T-helper 22 cell (primary cell): ENCODE results near the gene ZNF598.

Experiments used
- DNase-seq: peaks from one replicate; pipeline ENCODE4 v3.0.0-alpha.2; 2020; ENCODE audit warnings: low read depth

The ZNF598 gene

DNA sequence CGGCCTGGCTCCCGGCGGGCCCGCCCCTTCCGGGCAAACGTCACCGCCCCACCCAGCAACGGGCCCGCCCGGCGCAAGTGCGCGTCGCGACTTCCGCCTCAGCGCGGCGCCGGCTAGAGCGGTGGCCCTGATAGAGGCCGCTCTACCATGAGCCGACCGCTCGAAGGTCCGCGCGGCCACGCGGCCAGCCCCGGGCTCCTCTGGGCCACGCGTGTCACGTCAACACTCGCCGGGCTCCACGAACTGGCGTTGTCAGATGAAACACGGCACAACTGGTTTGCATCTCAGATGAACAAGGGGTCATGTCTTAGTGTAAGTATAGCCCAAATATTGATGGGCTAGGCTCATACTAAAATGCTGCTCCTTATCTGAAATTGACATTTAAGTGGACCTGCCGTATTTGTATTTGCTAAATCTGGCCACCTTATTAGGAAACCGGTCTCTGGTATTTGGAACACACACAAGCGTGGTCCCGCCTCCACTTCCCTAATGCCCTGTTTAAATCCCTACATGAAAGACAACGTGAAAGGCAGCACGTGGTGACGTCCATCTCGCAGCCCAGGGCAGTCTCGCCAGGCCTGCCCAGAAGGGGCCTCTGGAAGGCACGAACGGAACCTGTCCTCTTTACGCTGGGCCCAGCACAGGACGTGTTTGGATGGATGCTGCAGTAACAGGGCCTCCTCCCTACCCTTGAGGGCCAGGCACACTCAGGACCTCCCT is at the start of gene ZNF598:
TSS of gene ZNF598 (minus strand) at position 31 of the 720 bp plus-strand sequence.
- DNase-seq, result peak; percentile 63

DNA sequence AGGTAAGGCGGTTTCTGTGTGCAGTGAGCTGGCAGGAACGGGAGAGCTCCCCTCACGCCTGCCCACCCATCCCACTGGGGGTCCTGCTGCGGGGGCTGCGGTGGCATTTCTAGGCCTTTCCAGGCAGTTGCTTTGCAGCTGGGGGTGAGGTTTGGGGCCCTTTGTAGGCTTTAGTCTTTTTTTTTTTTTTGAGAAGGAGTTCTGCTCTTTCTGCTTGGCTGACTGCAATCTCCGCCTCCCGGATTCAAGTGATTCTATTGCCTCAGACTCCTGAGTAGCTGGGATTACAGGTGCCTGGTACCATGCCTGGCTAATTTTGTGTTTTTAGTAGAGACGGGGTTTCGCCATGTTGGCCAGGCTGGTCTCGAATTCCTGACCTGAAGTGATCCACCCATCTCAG is 49.3 kb upstream of the ZNF598 start:
- DNase-seq, result no peak

DNA sequence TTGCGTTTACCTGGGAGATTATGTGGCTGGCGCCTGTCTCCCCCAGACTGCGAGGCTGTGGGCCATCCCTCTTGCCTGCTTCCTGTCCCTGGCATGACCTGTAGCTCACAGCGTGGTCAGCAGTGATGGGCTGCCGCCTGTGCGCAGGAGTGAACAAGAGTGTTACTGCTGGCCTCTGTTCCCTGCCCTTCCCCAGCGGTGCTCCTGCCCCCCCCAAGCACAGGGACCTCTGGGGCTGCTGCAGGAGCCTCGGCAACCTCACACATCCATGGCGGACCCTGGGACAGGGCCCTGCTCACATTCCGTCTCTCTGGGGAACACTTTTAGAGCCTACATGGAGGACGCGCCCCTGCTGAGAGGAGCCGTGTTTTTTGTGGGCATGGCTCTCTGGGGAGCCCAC is 48.8 kb upstream of the ZNF598 start:
- no peak for DNase-seq

DNA sequence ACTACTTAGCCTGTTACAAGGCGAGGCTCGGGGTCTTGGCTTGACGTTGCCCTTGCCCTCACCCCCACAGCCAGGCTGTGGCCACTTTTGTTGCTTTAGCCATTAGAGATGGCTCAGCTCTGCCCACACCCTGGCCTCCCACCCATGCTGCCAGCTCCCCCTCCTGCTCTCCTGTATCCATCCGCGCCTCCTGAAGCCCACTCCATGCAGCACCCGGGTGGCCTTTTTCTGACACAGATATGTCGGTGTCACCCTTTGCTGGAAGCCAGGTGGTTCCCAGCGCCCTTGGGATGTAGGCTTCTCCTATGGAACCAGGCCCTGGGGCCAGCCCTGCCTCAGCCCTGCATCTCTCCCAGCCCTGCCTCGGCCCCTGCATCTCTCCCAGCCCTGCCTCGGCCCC is 47.8 kb upstream of the ZNF598 start:
- DNase-seq, result no peak

DNA sequence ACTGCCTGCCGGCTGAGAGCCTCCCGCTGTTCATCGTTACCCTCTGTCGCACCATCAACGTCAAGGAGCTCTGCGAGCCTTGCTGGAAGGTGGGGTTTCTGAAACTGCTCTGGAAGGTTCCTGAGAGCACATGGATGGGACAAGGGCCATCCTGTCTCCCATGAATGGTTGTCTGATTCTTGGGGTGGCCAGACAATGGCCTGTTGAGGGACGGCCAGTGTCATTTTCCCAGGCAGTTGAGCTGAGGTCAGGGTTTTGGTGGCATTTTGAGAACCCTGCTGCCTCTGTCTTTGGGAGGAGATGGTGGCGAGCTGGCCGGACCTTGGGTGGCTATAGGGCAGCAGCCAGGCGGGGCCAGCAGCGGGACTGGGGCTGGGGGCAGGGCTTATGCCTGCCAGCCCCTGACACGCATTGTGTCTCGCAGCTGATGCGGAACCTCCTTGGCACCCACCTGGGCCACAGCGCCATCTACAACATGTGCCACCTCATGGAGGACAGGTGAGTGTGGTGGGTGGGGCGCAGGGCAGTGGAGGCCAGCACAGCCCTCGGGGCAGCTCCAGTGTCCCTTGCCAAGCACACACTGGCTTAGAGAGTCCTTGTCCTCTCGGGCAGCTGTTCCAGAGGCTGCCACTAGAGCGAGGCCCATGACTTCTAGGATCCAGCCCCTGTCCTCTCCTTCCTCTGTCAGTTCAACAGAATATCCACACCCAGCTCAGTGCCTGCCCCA is 47.2 kb upstream of the ZNF598 start:
- no peak for DNase-seq

DNA sequence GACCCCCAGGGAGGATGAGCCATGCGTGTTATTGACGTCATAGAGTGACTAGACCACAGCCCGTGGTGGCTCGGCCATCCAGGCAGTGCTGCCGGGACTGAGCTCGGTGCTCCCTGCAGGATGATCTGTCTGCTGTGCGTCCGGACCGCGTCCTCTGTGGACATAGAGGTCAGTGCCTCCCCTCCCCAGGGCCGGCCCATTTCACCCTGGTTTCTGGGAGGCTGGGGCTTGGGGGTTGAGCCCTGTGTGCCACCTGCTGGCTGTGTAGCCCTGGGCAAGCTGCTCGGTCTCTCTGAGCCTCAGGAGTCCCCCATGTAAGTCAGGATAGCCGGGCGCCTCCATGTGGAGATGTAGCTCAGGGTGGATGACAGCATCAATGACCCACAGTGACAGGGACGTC is 46.5 kb upstream of the ZNF598 start:
- DNase-seq, result no peak

DNA sequence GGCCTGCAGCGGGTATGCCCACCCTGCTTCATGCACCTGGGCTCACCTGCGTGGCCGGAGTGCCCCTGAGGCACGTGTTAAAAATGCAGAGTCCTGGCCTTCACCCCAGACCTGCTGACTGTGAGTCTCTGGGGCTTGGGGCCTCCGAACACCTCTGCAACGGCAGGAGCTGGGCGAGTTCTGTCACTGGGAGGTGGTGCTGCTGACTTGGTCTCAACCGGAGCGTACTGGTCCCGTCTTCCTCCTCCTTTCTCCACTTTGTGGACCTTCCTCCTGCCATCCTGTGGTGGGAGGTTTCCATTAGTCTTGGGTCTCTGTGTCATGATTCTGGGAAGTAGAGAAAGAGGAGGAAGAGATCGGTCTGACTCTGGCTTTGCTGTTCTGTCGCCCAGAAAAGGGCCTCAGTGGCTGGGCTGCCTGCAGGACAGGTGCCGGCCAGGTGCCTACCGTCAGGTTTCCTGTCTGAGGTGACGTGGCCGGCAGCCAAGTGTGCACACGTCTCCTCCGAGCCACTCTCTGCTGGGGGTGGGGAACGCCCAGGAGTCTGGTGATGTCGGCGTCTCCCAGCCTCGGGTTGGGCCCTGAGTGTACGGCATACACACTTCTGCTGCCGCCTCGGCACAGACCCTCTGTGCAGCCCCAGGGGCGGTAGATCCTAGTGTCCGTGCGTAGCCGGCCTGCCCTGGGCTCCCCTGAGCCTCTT is 45.1 kb upstream of the ZNF598 start:
- DNase-seq, result no peak

DNA sequence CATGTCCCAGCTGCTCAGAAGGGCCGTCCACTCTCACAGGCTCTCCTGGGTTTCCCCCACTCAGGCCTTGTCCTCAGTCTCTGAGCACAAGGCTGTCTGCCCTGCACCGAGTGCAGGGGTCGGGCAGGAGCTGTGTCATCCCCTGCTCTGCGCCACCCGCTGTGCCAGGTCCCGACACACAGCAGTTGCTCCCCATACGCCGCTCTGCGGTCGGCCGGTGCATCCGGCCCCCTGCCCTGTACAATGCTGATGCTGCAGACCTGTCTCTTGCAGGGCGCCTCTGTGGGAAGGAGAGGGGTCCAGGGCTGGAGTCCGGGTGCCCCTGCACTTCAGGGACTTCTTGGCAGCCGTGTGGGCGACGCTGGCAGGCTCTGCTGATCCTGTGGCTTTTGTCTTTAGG is 44.3 kb upstream of the ZNF598 start:
- no peak for DNase-seq

DNA sequence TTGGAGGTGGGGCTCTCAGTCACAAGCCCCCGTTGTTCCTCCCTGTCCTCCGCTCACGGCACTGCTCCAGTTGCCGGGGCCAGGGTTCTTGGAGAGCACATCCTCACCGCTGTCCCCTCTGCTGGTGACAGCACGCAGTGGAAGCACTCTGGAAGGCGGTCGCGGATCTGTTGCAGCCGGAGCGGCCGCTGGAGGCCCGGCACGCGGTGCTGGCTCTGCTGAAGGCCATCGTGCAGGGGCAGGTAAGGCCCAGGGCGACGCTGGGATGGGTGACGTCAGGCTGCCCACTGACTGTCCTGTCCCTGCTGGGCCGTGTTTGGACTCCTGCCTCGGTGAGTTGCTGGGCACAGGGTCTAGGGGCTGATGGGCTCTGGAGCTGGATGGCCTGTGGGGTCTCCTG is 43.6 kb upstream of the ZNF598 start:
- no peak for DNase-seq

DNA sequence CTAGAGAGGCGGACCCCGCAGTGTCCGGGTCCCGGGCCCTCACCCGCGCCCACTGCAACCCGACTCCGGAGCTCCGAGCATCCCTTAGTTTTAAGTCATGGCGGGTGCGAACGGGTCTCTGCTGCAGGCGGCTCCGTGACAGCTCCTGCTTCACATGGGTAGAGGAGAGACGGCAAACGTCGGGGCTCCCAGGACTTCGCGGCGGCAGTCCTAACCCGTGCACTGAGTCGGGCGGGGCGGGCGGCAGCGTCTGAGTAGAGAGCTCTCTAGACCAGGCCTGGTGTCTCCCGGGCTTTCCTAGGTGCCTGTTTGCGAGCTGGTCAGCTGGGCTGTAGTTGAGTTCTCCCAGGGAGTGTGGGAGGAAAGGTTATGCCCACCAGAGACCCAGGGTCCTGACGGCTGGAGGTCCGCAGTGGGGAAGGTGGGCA is 38.5 kb upstream of the ZNF598 start:
- DNase-seq, result no peak

DNA sequence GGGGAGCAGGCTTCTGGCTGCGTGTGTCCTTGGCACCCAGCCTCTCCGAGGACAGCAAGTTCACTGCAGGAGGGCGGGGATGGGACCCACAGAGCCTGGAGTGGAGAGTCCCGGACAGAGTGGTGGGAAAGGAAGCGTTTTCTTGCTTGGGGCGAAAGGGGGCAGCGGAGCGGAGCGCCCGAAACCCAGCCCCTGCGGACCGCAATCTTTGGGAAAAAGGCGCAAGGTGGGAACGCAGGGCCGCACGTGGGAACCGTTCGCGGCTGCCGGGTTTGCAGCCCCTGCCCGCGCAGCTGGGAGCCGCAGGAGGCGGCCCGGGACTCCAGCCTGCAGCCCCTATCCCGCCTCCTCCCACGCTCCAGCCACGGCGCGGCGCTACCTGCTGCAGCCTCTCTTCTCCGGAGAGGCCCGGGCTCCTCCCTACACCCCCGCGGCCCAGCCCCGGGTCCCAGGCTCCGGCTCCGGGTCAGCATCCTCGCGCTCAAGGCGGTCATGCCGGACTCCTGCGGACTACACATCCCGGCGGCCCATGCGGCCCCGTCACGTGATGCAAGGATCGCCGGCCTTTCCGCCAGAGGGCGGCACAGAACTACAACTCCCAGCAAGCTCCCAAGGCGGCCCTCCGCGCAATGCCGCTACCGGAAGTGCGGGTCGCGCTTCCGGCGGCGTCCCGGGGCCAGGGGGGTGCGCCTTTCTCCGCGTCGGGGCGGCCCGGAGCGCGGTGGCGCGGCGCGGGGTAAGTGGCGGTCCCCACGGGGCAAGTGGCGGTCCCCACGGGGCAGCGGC is 37.9 kb upstream of the ZNF598 start, which contains the start of the genes NTHL1 and TSC2:
TSS of gene NTHL1 (minus strand) at position 505 of the 786 bp plus-strand sequence. CDS start at position 494, 11 bp downstream.
TSS of gene TSC2 (plus strand) at position 656 of the 786 bp plus-strand sequence. CDS start 631 bp downstream, outside the sequence.
- DNase-seq, result peak; percentile 88

DNA sequence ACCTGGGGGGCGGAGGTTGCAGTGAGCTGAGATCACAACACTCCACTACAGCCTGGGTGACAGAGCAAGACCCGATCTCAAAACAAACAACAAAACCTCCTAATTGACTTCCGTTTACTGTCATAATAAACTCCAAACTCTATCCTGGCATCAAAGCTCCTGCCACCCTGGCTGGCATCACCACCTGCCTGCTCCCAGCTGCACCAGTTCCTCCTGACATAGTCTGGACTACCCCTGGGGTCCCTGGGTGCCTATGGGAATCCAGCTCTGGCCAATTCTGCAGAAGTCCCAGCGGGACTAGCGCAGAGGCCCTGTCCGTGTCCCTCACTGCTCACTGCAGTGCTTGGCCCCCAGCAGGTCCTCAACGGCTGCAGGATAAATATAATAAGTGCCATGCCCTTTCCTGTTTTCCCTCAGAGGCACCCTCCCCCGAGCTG is 37.3 kb upstream of the ZNF598 start:
- DNase-seq, result no peak

DNA sequence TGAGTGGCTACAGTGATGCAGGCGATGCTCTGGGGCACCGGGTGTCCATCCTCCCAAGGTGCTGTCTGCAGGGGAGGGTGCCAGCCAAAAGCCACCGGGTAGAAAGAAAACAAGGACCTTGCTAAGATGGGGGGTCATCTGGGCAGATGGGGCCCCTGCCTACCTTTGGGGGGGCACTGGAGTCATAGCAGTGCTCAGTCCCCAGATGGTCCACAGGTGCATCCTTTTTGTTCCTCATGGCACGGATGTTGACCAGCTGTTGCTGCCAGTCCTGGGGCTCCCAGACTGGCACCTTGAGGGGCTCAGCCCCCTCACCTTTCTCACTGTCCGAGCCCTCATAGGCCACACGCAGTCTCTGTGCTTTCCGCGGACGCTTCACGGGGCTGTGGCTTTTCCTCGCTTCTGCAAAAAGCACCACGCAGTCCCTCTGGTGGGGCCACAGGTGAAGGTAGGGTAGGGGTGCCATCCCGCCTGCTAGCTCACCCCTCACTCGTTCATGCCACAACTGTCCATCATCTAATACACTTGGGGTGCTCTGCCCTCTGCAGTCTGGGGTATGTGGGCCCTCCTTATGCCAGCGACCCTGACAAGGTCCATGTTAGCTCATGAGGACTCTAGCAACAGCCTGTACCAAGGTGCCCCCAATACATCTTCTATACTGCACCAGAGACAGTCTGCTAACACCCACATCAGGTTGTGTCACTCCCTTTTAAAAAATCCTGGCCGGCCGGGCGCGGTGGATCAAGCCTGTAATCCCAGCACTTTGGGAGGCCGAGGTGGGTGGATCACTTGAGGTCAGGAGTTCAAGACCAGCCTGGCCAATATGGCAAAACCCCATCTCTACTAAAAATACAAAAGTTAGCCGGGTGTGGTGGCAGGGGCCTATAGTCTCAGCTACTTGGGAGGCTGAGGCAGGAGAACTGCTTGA is 36.6 kb upstream of the ZNF598 start:
- no peak for DNase-seq

DNA sequence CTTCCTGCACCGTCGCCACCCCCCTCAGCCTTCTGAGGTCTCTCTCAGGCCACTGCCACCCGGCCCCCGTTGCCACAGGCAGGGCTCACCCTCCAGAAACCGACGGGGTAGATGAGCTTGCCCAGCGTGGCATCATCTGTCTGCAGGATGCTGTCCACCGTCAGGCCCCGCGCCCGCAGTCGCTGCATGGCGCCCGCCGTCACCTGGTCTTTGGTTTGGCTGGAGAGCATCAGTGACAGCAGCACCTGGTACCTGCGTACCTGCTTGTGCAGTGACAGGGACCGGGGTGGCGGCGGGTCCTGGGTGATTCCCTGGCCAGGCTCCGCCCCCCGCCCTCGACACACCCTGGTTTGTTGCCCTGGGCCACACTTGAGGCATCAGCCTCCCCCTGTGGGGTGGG is 34.9 kb upstream of the ZNF598 start:
- no peak for DNase-seq

DNA sequence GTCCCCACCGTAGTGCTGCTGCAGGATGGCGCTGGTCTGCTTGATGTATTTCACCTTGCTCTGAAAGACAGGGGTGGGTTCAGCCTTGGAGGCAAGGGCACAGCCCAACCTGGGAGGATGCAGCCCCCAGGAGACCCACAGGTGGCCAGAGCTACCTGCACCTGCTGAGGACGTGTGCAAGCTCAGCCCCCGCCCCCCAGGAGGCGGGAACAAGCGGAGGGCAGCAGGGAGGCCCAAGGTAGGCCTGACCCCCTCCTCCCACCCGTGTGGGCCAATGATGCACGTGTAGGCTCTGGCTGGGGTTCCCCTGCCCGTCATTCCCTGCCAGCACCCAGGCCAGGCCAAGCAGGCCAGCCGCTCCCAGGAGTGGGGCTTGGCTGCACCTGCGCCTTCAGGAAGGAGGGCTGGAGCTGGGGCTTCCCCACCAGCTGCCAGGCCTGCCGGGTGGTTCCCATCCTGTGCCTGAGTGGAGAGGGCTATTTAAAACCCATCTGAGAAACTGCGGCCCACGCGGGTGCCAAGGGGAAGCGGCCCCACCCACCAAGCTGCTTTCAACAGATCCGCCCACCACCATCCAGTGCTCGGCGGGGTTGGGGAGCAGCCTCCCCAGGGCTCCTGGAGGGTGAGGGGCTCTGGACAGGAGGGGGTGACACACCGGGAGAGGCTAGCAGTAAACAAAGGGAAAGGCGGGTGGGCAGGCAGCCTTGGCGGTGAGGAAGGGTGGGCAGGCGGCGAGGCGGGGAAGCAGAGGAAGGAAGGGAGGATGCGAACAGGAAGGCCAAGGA is 34.2 kb upstream of the ZNF598 start:
- DNase-seq, result no peak

DNA sequence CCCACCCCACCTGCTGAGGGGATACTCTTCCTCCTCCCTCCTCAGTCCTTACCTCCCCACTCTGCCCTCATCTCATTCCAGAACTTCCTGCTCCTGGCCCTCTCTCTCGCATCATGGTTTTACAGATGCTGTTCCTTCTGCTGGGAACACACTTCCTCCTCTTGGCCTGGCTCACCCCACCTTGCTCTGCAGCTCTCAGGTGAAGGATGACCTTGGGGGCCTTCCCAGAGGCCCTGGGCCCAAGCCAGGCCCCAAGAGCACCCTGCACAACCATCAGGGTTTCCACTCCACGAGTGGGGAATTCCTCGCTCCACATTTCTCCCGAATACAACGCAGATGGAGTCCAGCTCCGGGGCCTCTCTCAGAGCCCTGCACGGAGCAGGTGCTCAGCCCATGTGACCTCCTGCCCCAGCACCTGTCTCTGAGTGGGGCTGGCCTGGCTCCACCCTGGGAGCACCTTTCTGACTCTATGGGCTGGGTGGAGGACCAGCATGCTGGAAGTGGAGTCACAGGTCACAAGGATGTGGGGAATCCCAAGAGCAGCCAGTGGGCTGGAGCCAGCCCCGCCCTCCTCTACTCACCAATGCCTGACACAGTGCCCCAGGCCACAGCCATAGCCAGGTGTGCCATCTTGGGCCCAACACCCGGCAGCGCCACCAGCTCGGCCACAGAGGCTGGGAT is 33.5 kb upstream of the ZNF598 start:
- no peak for DNase-seq

DNA sequence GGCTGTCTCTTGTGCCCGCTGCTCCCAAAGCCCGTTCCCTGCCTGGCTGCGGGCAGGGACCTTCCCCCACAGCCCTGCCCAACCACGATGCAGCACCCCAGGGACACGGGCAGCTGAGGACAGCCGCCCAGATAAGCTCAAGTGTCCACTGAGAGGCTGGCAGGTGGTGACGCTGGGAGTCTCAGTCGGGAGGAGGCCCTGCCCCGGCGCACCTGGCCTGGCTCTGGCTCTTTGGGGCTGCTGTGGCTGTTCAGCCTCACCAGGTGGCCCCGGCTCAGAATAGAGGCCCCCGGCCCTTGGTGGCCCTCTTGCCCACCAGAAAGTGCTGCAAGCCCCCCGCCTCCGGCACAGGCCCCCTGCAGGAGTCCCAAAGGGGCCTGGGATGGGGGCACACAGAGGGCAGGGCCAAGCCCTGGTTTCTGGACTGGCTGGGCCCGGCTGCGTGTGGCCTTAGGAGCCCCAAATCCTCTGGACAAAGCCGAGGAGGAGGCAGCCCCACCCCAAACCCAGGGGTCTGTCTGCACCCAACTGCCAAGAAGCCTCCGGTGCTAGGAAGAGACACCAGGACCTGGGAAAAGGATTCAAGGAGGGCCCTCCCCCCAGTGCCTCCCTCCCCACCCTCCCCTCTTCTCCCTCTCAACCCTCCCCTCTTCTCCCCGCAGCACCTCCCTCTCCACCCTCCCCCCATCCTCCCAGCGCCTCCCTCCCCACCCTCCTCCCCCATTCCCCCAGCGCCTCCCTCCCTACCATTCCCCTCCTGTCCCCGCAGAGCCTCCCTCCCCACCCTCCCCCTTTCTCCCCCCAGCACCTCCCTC is 32.8 kb upstream of the ZNF598 start:
- DNase-seq, result no peak

DNA sequence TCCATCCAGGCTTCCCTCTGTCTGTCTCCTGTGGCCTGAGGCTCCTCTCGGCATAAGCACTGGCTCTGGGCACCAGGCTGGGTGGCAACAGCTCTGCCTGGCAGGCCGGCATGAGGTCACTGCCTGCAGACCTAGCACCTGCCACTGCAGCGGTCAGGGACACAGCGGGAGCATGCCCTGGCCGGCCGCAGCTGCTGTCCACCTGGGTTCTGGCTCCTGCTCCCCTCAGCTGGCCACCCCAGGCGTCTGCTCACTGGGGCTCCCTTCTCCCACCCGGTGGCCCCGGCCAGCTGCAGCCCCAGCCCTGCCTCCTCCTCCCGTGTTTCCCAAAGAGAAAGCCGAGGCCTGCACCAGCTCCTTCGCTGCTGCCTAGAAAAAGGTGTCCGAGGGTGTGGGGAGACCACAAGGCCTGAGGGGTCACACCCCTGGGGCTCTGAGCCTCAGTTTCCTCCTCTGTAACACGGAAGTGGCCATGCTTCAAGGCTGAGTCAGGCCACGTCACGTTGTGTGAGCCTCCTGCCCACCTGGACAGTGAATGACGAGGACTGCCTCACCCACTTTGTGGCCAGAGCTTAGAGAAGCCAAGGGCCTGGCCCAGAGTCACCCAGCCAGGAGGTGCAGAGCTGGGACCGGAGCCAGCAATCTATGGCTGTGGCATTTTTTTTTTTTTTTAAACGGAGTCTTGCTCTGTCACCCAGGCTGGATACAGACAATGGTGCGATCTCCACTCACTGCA is 31.3 kb upstream of the ZNF598 start:
- DNase-seq, result no peak
